Measurements from ENCODE around the gene PNPLA7. TPM values are rescaled to one million over a fixed set of nuclear protein-coding genes. Genes with fewer than 3 reads are reported as not detected.

PNPLA7 gene
- total and polyA plus RNA-seq, 2 of the 13 experiments (the other 11 are each of a cell fraction or from before 2014, with no cell fraction given), result 0.42 to 1.5 TPM

- TF ChIP-seq ZNF276 (CRISPR knock-in tag; IDR thresholded peaks at IDR 0.05; ENCODE audit: low read depth) (peak; percentile 90), ZNF281 (CRISPR knock-in tag; IDR thresholded peaks at IDR 0.05; ENCODE audit: borderline replicate concordance) (no peak; the same call in 1 of the 2 replicates), HOXA5 (CRISPR knock-in tag; IDR thresholded peaks at IDR 0.05) (no peak), FOXK1 (CRISPR knock-in tag; IDR thresholded peaks at IDR 0.05; ENCODE audit: borderline replicate concordance, low read depth) (peak; percentile 52; the same call in 1 of the 2 replicates), ZNF264 (CRISPR knock-in tag; IDR thresholded peaks at IDR 0.05) (no peak), ZNF780A (CRISPR knock-in tag; IDR thresholded peaks at IDR 0.05) (peak; percentile 76; the same call in 1 of the 2 replicates), ZNF709 (CRISPR knock-in tag; IDR thresholded peaks at IDR 0.05) (no peak; the same call in 1 of the 2 replicates), ZNF569 (CRISPR knock-in tag; IDR thresholded peaks at IDR 0.05; ENCODE audit: borderline replicate concordance) (no peak), SPEN (CRISPR knock-in tag; IDR thresholded peaks at IDR 0.05; ENCODE audit: low read depth) (peak; percentile 95), MBD4 (IDR thresholded peaks at IDR 0.05; ENCODE audit: borderline replicate concordance, low read length) (no peak), KAT8 (CRISPR knock-in tag; IDR thresholded peaks at IDR 0.05) (peak; percentile 94), ISL2 (CRISPR knock-in tag; IDR thresholded peaks at IDR 0.05) (peak; percentile 61; the same call in 1 of the 2 replicates), ZNF567 (CRISPR knock-in tag; IDR thresholded peaks at IDR 0.05; ENCODE audit: borderline replicate concordance) (no peak), PLSCR1 (CRISPR knock-in tag; IDR thresholded peaks at IDR 0.05; ENCODE audit: borderline replicate concordance) (no peak), HDAC1 (CRISPR knock-in tag; IDR thresholded peaks at IDR 0.05) (peak; percentile 87), MAFF (IDR thresholded peaks at IDR 0.05; ENCODE audit: low read depth, low read length) (no peak), ZSCAN29 (CRISPR knock-in tag; conservative IDR thresholded peaks at IDR 0.05) (peak; percentile 86; the same call in 1 of the 2 replicates), SOX6 (IDR thresholded peaks at IDR 0.05) (no peak), SOX6 (CRISPR knock-in tag; IDR thresholded peaks at IDR 0.05) (peak; percentile 34; the same call in 1 of the 2 replicates), ZNF577 (CRISPR knock-in tag; IDR thresholded peaks at IDR 0.05; ENCODE audit: borderline replicate concordance, low read depth) (no peak), NR1H2 (CRISPR knock-in tag; IDR thresholded peaks at IDR 0.05; ENCODE audit: borderline replicate concordance, low read depth) (no peak; the same call in 1 of the 2 replicates), DNMT3B (CRISPR knock-in tag; conservative IDR thresholded peaks at IDR 0.05) (no peak), ZBTB46 (CRISPR knock-in tag; IDR thresholded peaks at IDR 0.05; ENCODE audit: borderline replicate concordance) (peak; percentile 71; the same call in 1 of the 2 replicates)
These were observed 28.5 kb upstream of the PNPLA7 start, which contains the start of gene DPH7 (continued) for GRCh38 chr9:137578518-137579258.

All from HepG2 (cell line).